ENCODE results near the gene MRS2. TPM values are rescaled to one million over a fixed set of nuclear protein-coding genes. Genes with fewer than 3 reads are reported as not detected.

The MRS2 gene
- total and polyA plus RNA-seq, 4 experiments from 2014 or later: 19.0 to 27.1 (median 23.4) TPM

Other genes starting within 250 kb of the MRS2 start
- gene DCDC2, start 44.9 kb upstream of the MRS2 start, total RNA-seq: under 1 TPM; 0.44 to 0.47 TPM
- not detected for gene DCDC2, start 44.9 kb upstream of the MRS2 start, polyA plus RNA-seq
- gene GPLD1, start 86.6 kb downstream of the MRS2 start, total RNA-seq: 1 to 10 TPM in 1 of 2 experiments, under 1 TPM in 1; 0.49 to 1.4 TPM
- gene GPLD1, start 86.6 kb downstream of the MRS2 start, polyA plus RNA-seq: under 1 TPM in 1 of 2 donors, not detected in 1; 0.30 TPM
- 10 to 100 TPM; 13.0 to 13.9 TPM for gene ALDH5A1, start 92.0 kb downstream of the MRS2 start, total RNA-seq
- gene ALDH5A1, start 92.0 kb downstream of the MRS2 start, polyA plus RNA-seq: 10 to 100 TPM in 1 of 2 donors, 1 to 10 TPM in 1; 8.5 to 10.2 TPM
- gene KIAA0319, start 243.3 kb downstream of the MRS2 start, total RNA-seq: under 1 TPM in 1 of 2 experiments, not detected in 1; 0.11 TPM
- under 1 TPM in 1 of 2 donors, not detected in 1; 0.07 TPM for gene KIAA0319, start 243.3 kb downstream of the MRS2 start, polyA plus RNA-seq